ENCODE data around the gene NCKIPSD. TPM values are rescaled to one million over a fixed set of nuclear protein-coding genes. Genes with fewer than 3 reads are reported as not detected.
A peak's percentile ranks its signal among the peaks of the same experiment; 100 is the strongest.

The NCKIPSD gene
- polyA plus RNA-seq, 1 experiment: 25.4 TPM

DNA sequence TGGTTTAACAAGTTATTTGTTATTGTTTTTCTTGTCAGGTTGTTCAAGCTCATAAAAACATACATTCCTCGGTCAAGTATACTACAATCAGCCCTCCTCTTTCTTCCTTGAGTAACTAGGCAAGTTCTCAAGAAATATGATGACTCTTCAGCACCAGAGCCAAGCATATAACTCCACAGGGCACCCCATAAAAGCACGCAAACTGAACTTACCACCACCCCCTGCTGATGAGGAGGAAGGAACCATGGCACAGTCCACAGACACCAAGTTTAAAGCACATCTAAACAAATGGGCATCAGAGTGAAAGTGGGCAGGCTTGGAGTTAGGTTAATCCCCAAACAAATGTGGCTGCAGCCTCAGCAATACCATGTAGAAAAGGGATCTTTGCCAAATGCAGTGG lies 26.0 kb upstream of the NCKIPSD start:
- Histone ChIP-seq H3K9me3 (ENCODE audit: control insufficient read depth, insufficient read depth, low read length) (no peaks in the 10 kb centered on the region), H3K4me3 (ENCODE audit: low read depth, low read length) (no peak overlapping the region), H3K27me3 (ENCODE audit: control insufficient read depth, insufficient read depth, low read length) (no peaks in the 10 kb centered on the region), H3K27ac (ENCODE audit: low read depth, low read length) (no peak overlapping the region)
- POLR2A ChIA-PET: no interaction called here
- CTCF ChIA-PET: interaction anchor here (1.6 kb wide), 1 partner anchor 28 kb away, joined by 5 read pairs; no protein-coding TSS in a partner anchor
- no peak for DNase-seq (ENCODE audit: low read depth, low spot score)
- TF ChIP-seq CTCF (IDR thresholded peaks at IDR 0.05; ENCODE audit: low read depth, low read length): no peak

DNA sequence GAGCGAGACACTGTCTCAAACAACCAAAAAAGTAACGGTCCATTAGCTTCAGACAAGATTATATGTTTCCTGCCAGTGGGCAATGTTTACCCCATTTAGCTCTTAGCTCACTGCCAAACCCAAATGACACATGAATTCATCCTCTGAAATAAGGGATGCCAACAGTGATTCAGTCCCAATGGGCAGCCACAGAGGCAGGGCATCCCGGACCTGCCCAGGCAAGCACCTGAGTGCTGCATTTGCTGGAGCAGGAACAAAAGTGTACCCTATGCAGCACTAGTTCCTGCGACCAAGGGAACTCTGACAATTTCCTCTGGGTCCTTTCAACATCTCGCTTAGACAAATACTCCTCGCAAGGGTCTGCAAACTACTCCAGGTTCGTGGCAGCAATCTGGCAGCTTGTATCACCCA lies 23.3 kb upstream of the NCKIPSD start:
- peak overlapping the region; percentile 65 for H3K27ac ChIP-seq (ENCODE audit: low read depth, low read length)
- H3K4me3 ChIP-seq (ENCODE audit: low read depth, low read length): no peak overlapping the region
- POLR2A ChIA-PET: interaction anchor here (0.6 to 1.9 kb wide), 3 partner anchors 8 to 269 kb away, joined by 3 to 8 read pairs (median 3); partner anchors contain the start of genes CCDC51, IP6K2, NCKIPSD and TMA7
- H3K9me3 ChIP-seq (ENCODE audit: control insufficient read depth, insufficient read depth, low read length): no peaks in the 10 kb centered on the region
- CTCF ChIA-PET: interaction anchor here (0.6 kb wide), 1 partner anchor 357 kb away, joined by 3 read pairs; no protein-coding TSS in a partner anchor
- no peaks in the 10 kb centered on the region for H3K27me3 ChIP-seq (ENCODE audit: control insufficient read depth, insufficient read depth, low read length)
- no peak for DNase-seq (ENCODE audit: low read depth, low spot score)
- no peak for TF ChIP-seq CTCF (IDR thresholded peaks at IDR 0.05; ENCODE audit: low read depth, low read length)

DNA sequence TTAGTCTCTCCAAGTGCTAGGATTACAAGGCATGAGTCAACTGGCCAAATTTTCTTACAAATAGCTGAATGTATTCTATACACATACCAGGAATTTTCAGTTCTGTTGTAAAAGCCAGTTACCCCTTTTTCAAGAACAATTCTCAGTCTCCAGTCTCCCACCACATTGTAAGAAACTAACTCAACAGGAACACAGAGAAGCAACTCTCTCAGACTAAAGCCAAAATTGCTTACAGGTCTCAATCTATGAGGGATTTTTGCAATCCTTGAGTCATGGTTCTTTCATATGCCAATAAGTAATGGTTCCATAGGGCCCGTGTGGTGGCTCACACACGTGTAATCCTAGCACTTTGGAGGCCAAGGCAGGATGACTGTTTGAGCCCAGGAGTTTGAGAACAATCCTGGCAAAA lies 22.8 kb upstream of the NCKIPSD start:
- TF ChIP-seq CTCF (IDR thresholded peaks at IDR 0.05; ENCODE audit: low read depth, low read length): no peak
- Histone ChIP-seq H3K4me3 (ENCODE audit: low read depth, low read length) (no peak overlapping the region), H3K27me3 (ENCODE audit: control insufficient read depth, insufficient read depth, low read length) (no peaks in the 10 kb centered on the region), H3K27ac (ENCODE audit: low read depth, low read length) (peak overlapping the region; percentile 65), H3K9me3 (ENCODE audit: control insufficient read depth, insufficient read depth, low read length) (no peaks in the 10 kb centered on the region)
- DNase-seq (ENCODE audit: low read depth, low spot score): no peak
- POLR2A ChIA-PET: interaction anchor here (0.6 to 1.9 kb wide), 3 partner anchors 9 to 269 kb away, joined by 3 to 8 read pairs (median 3); partner anchors contain the start of genes CCDC51, IP6K2, NCKIPSD and TMA7
- CTCF ChIA-PET: interaction anchor here (0.6 to 1.0 kb wide), 2 partner anchors 31 to 358 kb away, joined by 3 to 4 read pairs; no protein-coding TSS in a partner anchor

DNA sequence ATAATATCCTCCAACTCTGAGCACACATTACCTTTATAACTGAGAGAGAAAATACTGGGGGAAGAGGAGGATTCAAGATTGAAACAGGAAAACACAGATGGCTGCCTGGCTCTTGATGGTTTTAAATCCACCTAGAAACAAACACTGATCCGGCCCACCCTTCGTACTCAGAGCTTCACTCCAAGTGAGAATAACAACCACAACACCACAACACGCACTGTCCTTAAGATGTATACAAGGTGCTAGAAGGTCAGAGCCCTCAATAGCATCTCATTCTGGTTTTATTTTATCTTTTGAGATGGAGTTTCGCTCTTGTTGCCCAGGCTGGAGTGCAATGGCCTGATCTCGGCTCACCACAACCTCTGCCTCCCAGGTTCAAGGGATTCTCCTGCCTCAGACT lies 21.4 kb upstream of the NCKIPSD start:
- CTCF ChIA-PET: interaction anchor here (1.4 kb wide), 1 partner anchor 9 kb away, joined by 3 read pairs; no protein-coding TSS in a partner anchor

More for the DNA sequence above, 21.4 kb upstream of the NCKIPSD start:
- TF ChIP-seq CTCF (IDR thresholded peaks at IDR 0.05; ENCODE audit: low read depth, low read length): no peak
- POLR2A ChIA-PET: interaction anchor here (1.0 kb wide), 1 partner anchor 9 kb away, joined by 3 read pairs; no protein-coding TSS in a partner anchor
- no peak for DNase-seq (ENCODE audit: low read depth, low spot score)
- H3K9me3 ChIP-seq (ENCODE audit: control insufficient read depth, insufficient read depth, low read length): no peaks in the 10 kb centered on the region
- no peak overlapping the region for H3K4me3 ChIP-seq (ENCODE audit: low read depth, low read length)
- no peaks in the 10 kb centered on the region for H3K27me3 ChIP-seq (ENCODE audit: control insufficient read depth, insufficient read depth, low read length)
- no peak overlapping the region for H3K27ac ChIP-seq (ENCODE audit: low read depth, low read length)
